ENCODE results near the gene MKNK2. TPM values are rescaled to one million over a fixed set of nuclear protein-coding genes. Genes with fewer than 3 reads are reported as not detected.

The MKNK2 gene
- total RNA-seq, 1 donor from 2014 or later: 169 TPM

- DNase-seq: peak; percentile 66
- peak overlapping the region; percentile 58 for H3K27ac Mint-ChIP-seq
- peaks cover 20% of the 10 kb centered on the region for H3K36me3 Mint-ChIP-seq (ENCODE audit: low read depth)
- H3K9me3 Mint-ChIP-seq: no peaks in the 10 kb centered on the region
- H3K4me3 Mint-ChIP-seq: peak overlapping the region; percentile 90
- peaks cover 35% of the 10 kb centered on the region for H3K4me1 Mint-ChIP-seq
- H3K27me3 Mint-ChIP-seq: no peaks in the 10 kb centered on the region
- intact Hi-C loops (cut with micrococcal nuclease): no loop called here
Observed at GRCh38 chr19:2048104-2048958, 2.7 kb downstream of the MKNK2 start.

- peak; percentile 67 for DNase-seq
- Mint-ChIP-seq H3K4me1 (peaks cover 33% of the 10 kb centered on the region), H3K9me3 (no peaks in the 10 kb centered on the region), H3K4me3 (peak overlapping the region; percentile 26), H3K27ac (peak overlapping the region; percentile 15), H3K27me3 (no peaks in the 10 kb centered on the region), H3K36me3 (ENCODE audit: low read depth) (peaks cover 23% of the 10 kb centered on the region)
- intact Hi-C loops (cut with micrococcal nuclease): no loop called here
Observed at GRCh38 chr19:2047449-2048103, 3.5 kb downstream of the MKNK2 start.

GRCh38 chr19:2047076-2047448, 4.0 kb downstream of the MKNK2 start:
- H3K36me3 Mint-ChIP-seq (ENCODE audit: low read depth): peaks cover 24% of the 10 kb centered on the region

GRCh38 chr19:2046046-2046907, 4.8 kb downstream of the MKNK2 start:
- no peak overlapping the region for H3K27ac Mint-ChIP-seq
- peaks cover 26% of the 10 kb centered on the region for H3K36me3 Mint-ChIP-seq (ENCODE audit: low read depth)

More at GRCh38 chr19:2047076-2047448, 4.0 kb downstream of the MKNK2 start:
- Mint-ChIP-seq H3K4me3 (no peak overlapping the region), H3K4me1 (peaks cover 30% of the 10 kb centered on the region), H3K27ac (no peak overlapping the region), H3K9me3 (no peaks in the 10 kb centered on the region), H3K27me3 (no peaks in the 10 kb centered on the region)
- intact Hi-C loops (cut with micrococcal nuclease): no loop called here
- DNase-seq: peak; percentile 65

GRCh38 chr19:2045501-2046045, 5.5 kb downstream of the MKNK2 start:
- H3K4me1 Mint-ChIP-seq: peaks cover 27% of the 10 kb centered on the region
- no peaks in the 10 kb centered on the region for H3K9me3 Mint-ChIP-seq
- DNase-seq: peak; percentile 66
- peaks cover 29% of the 10 kb centered on the region for H3K36me3 Mint-ChIP-seq (ENCODE audit: low read depth)
- no peaks in the 10 kb centered on the region for H3K27me3 Mint-ChIP-seq
- no peak overlapping the region for H3K27ac Mint-ChIP-seq
- no peak overlapping the region for H3K4me3 Mint-ChIP-seq
- intact Hi-C loops (cut with micrococcal nuclease): no loop called here

More at GRCh38 chr19:2046046-2046907, 4.8 kb downstream of the MKNK2 start:
- intact Hi-C loops (cut with micrococcal nuclease): no loop called here
- Mint-ChIP-seq H3K9me3 (no peaks in the 10 kb centered on the region), H3K4me3 (no peak overlapping the region), H3K4me1 (peaks cover 27% of the 10 kb centered on the region), H3K27me3 (no peaks in the 10 kb centered on the region)
- DNase-seq: peak; percentile 60

- Mint-ChIP-seq H3K36me3 (ENCODE audit: low read depth) (peaks cover 31% of the 10 kb centered on the region), H3K4me3 (no peak overlapping the region), H3K27me3 (no peaks in the 10 kb centered on the region), H3K4me1 (peaks cover 27% of the 10 kb centered on the region), H3K9me3 (no peaks in the 10 kb centered on the region), H3K27ac (peak overlapping the region; percentile 74)
- intact Hi-C loops (cut with micrococcal nuclease): no loop called here
- no peak for DNase-seq
Observed at GRCh38 chr19:2044709-2045500, 6.1 kb downstream of the MKNK2 start.

GRCh38 chr19:2043961-2044708, 6.9 kb downstream of the MKNK2 start:
- DNase-seq: peak; percentile 72
- Mint-ChIP-seq H3K4me1 (peaks cover 21% of the 10 kb centered on the region), H3K4me3 (peak overlapping the region; percentile 23), H3K9me3 (no peaks in the 10 kb centered on the region), H3K27ac (peak overlapping the region; percentile 11), H3K27me3 (no peaks in the 10 kb centered on the region), H3K36me3 (ENCODE audit: low read depth) (peaks cover 30% of the 10 kb centered on the region)
- intact Hi-C loops (cut with micrococcal nuclease): loop anchor here (2.0 kb wide), 2 partner anchors 25 to 101 kb away; no protein-coding TSS in a partner anchor

GRCh38 chr19:2043251-2043641, 7.8 kb downstream of the MKNK2 start:
- peak; percentile 68 for DNase-seq
- intact Hi-C loops (cut with micrococcal nuclease): loop anchor here (2.0 kb wide), 2 partner anchors 24 to 100 kb away; no protein-coding TSS in a partner anchor

GRCh38 chr19:2042485-2043250, 8.4 kb downstream of the MKNK2 start:
- intact Hi-C loops (cut with micrococcal nuclease): loop anchor here (1.0 to 2.0 kb wide), 4 partner anchors 9 to 100 kb away; partner anchors contain the start of gene MKNK2
- peak overlapping the region; percentile 89 for H3K27ac Mint-ChIP-seq
- no peak for DNase-seq

More at GRCh38 chr19:2043251-2043641, 7.8 kb downstream of the MKNK2 start:
- Mint-ChIP-seq H3K27me3 (no peaks in the 10 kb centered on the region), H3K9me3 (no peaks in the 10 kb centered on the region), H3K27ac (peak overlapping the region; percentile 89), H3K4me1 (peaks cover 18% of the 10 kb centered on the region), H3K4me3 (peak overlapping the region; percentile 79), H3K36me3 (ENCODE audit: low read depth) (peaks cover 31% of the 10 kb centered on the region)

GRCh38 chr19:2041683-2042484, 9.2 kb downstream of the MKNK2 start:
- H3K27ac Mint-ChIP-seq: peak overlapping the region; percentile 94
- intact Hi-C loops (cut with micrococcal nuclease): loop anchor here (1.0 to 2.0 kb wide), 4 partner anchors 9 to 99 kb away; partner anchors contain the start of gene MKNK2
- peak overlapping the region; percentile 82 for H3K4me3 Mint-ChIP-seq
- H3K36me3 Mint-ChIP-seq (ENCODE audit: low read depth): peaks cover 34% of the 10 kb centered on the region
- H3K27me3 Mint-ChIP-seq: no peaks in the 10 kb centered on the region
- peak; percentile 100 for DNase-seq
- peaks cover 14% of the 10 kb centered on the region for H3K4me1 Mint-ChIP-seq
- no peaks in the 10 kb centered on the region for H3K9me3 Mint-ChIP-seq

More at GRCh38 chr19:2042485-2043250, 8.4 kb downstream of the MKNK2 start:
- no peaks in the 10 kb centered on the region for H3K27me3 Mint-ChIP-seq
- H3K4me1 Mint-ChIP-seq: peaks cover 16% of the 10 kb centered on the region
- peaks cover 32% of the 10 kb centered on the region for H3K36me3 Mint-ChIP-seq (ENCODE audit: low read depth)
- H3K4me3 Mint-ChIP-seq: peak overlapping the region; percentile 79
- H3K9me3 Mint-ChIP-seq: no peaks in the 10 kb centered on the region

GRCh38 chr19:2041433-2041682, 9.7 kb downstream of the MKNK2 start:
- no peak for DNase-seq
- intact Hi-C loops (cut with micrococcal nuclease): no loop called here
- H3K4me1 Mint-ChIP-seq: peaks cover 13% of the 10 kb centered on the region
- H3K27me3 Mint-ChIP-seq: no peaks in the 10 kb centered on the region
- H3K36me3 Mint-ChIP-seq (ENCODE audit: low read depth): peaks cover 33% of the 10 kb centered on the region
- peak overlapping the region; percentile 94 for H3K27ac Mint-ChIP-seq
- no peaks in the 10 kb centered on the region for H3K9me3 Mint-ChIP-seq
- peak overlapping the region; percentile 82 for H3K4me3 Mint-ChIP-seq

All from activated CD4-positive, alpha-beta T cell treated with anti-CD3 and anti-CD28 coated beads, Interleukin-2, amount 10 ng/mL, durations not matched to agents 24 days and 14 days (primary cell).